Mucosa of rectum (tissue), 2 donors: ENCODE results near the gene MAGEA12.
"Not testable (repeated sequence)": the region's sequence is repeated elsewhere in the genome, so short reads cannot be mapped to it uniquely, and the experiment has no call there.

Experiments used
- H3K27ac ChIP-seq, 2 donors: one replicate each; pipeline ENCODE4 v1.7.0; 2013; ENCODE audit warnings: inconsistent platforms in 2 of 2, low read depth in 2 of 2, low read length in 2 of 2
- H3K27me3 ChIP-seq, 2 donors: one replicate each; pipeline ENCODE4 v1.7.0; 2013; ENCODE audit warnings: low read length in 2 of 2; ENCODE audit not compliant: control insufficient read depth in 2 of 2, insufficient read depth in 2 of 2
- H3K36me3 ChIP-seq, 2 donors: one replicate each; pipeline ENCODE4 v1.7.0; 2013; ENCODE audit warnings: low read length in 2 of 2; ENCODE audit not compliant: control insufficient read depth in 2 of 2, insufficient read depth in 2 of 2
- H3K4me1 ChIP-seq, 2 donors: one replicate each; pipeline ENCODE4 v1.7.0; 2013; ENCODE audit warnings: low read length in 2 of 2, mild to moderate bottlenecking in 1 of 2; ENCODE audit not compliant: control insufficient read depth in 2 of 2, insufficient read depth in 2 of 2
- H3K4me3 ChIP-seq, 2 donors: one replicate each; pipeline ENCODE4 v1.7.0; 2013; ENCODE audit warnings: low read length in 2 of 2
- H3K9ac ChIP-seq, 2 donors: one replicate each; pipeline ENCODE4 v1.7.0; 2013; ENCODE audit warnings: low read length in 2 of 2, low read depth in 1 of 2, mild to moderate bottlenecking in 1 of 2
- H3K9me3 ChIP-seq, 2 donors: one replicate each; pipeline ENCODE4 v1.7.0; 2013; ENCODE audit warnings: low read length in 2 of 2; ENCODE audit not compliant: control insufficient read depth in 2 of 2
- donor health status: healthy.
- donor health status: Normal muscosa, but diverticular disease.

The MAGEA12 gene

GRCh38 chrX:152769549-152770289, 36.2 kb downstream of the MAGEA12 start, which contains the start of gene MAGEA6:
MAGEA6 (minus strand) TSS chrX:152769689; CDS start chrX:152767650, 2,039 bp downstream.
- not testable (repeated sequence) for H3K27me3 ChIP-seq, H3K9me3 ChIP-seq, H3K4me3 ChIP-seq, H3K4me1 ChIP-seq, H3K9ac ChIP-seq, H3K27ac ChIP-seq, H3K36me3 ChIP-seq

GRCh38 chrX:152787062-152787461, 53.5 kb downstream of the MAGEA12 start:
- not testable (repeated sequence) for H3K9me3 ChIP-seq

More at GRCh38 chrX:152787062-152787461, 53.5 kb downstream of the MAGEA12 start:
- not testable (repeated sequence) for H3K27me3 ChIP-seq, H3K36me3 ChIP-seq, H3K27ac ChIP-seq, H3K9ac ChIP-seq, H3K4me3 ChIP-seq, H3K4me1 ChIP-seq
